A549 (cell line): Measurements from ENCODE around the gene DLG2.

Experiments
- CTCF ChIP-seq: fragments of >200 bp; sonication (Bioruptor Twin); formaldehyde crosslinking; IDR thresholded peaks from 3 replicates; pipeline ENCODE4 v1.5.1; 2016
- E2F6 ChIP-seq: IDR thresholded peaks from 2 replicates; pipeline ENCODE4 v1.6.1; 2012; ENCODE audit warnings: low read depth, borderline replicate concordance
- ESRRA ChIP-seq: fragments of 150-350 bp; IDR thresholded peaks from 2 replicates; pipeline ENCODE4 v1.6.1; 2014; ENCODE audit warnings: mild to moderate bottlenecking, low read length, borderline replicate concordance
- HDAC2 ChIP-seq: fragments of 200-600 bp; sonication (generic); IDR thresholded peaks from 2 replicates; pipeline ENCODE4 v1.6.1; 2016
- MAFK ChIP-seq: fragments of 450-650 bp; IDR thresholded peaks from 2 replicates; pipeline ENCODE4 v1.6.1; 2014; ENCODE audit not compliant: partially characterized antibody
- MAX ChIP-seq: IDR thresholded peaks from 2 replicates; pipeline ENCODE4 v1.6.1; 2012
- MYC ChIP-seq: IDR thresholded peaks from 2 replicates; pipeline ENCODE4 v1.6.1; 2012; ENCODE audit warnings: mild to moderate bottlenecking, inconsistent platforms, low read length, improper control_type of control experiment, borderline replicate concordance
- POLR2A ChIP-seq: IDR thresholded peaks from 2 replicates; pipeline ENCODE4 v1.6.1; 2012; ENCODE audit warnings: mild to moderate bottlenecking, low read length
- REST ChIP-seq: fragments of 200-600 bp; sonication (generic); IDR thresholded peaks from 2 replicates; pipeline ENCODE4 v1.6.1; 2016; ENCODE audit warnings: antibody characterized with exemption, mild to moderate bottlenecking, moderate library complexity
- RNF2 ChIP-seq: fragments of 200-600 bp; sonication (generic); IDR thresholded peaks from 2 replicates; pipeline ENCODE4 v1.6.1; 2016; ENCODE audit warnings: low read depth, mild to moderate bottlenecking, antibody characterized with exemption, moderate library complexity, borderline replicate concordance
- USF2 ChIP-seq: fragments of 450-650 bp; IDR thresholded peaks from 2 replicates; pipeline ENCODE4 v1.6.1; 2014; ENCODE audit warnings: antibody characterized with exemption

GRCh38 chr11:84390441-84391078 lies 1236.6 kb downstream of the DLG2 start:
- TF ChIP-seq USF2 (no peak), HDAC2 (no peak), CTCF (no peak), MYC (no peak), RNF2 (no peak), MAX (no peak), POLR2A (no peak), E2F6 (no peak), REST (no peak), MAFK (no peak), ESRRA (no peak)
